ENCODE data around the gene CHP1.
"Not testable (repeated sequence)": the region's sequence is repeated elsewhere in the genome, so short reads cannot be mapped to it uniquely, and the experiment has no call there.

The CHP1 gene

GRCh38 chr15:41256577-41257038, 25.5 kb downstream of the CHP1 start:
- no peak for DNase-seq (ENCODE audit: low read depth in 2 of 2)

GRCh38 chr15:41258750-41259471, 27.8 kb downstream of the CHP1 start:
- no peak for DNase-seq (ENCODE audit: low read depth in 2 of 2)

- no peak for DNase-seq (ENCODE audit: low read depth in 2 of 2)
These were observed 28.6 kb downstream of the CHP1 start for GRCh38 chr15:41259546-41260189.

- DNase-seq (ENCODE audit: low read depth in 2 of 2) = not testable (repeated sequence)
These were observed 29.9 kb downstream of the CHP1 start for GRCh38 chr15:41260924-41261323.

- DNase-seq (ENCODE audit: low read depth in 2 of 2) = no peak
These were observed 31.5 kb downstream of the CHP1 start for GRCh38 chr15:41262571-41262970.

- DNase-seq (ENCODE audit: low read depth in 2 of 2) = peak in 1 of 2 experiments; percentile 26
These were observed 32.9 kb downstream of the CHP1 start for GRCh38 chr15:41263891-41264351.

- no peak for DNase-seq (ENCODE audit: low read depth in 2 of 2)
These were observed 38.8 kb downstream of the CHP1 start for GRCh38 chr15:41269887-41270286.

- no peak for DNase-seq (ENCODE audit: low read depth in 2 of 2)
These were observed 45.8 kb downstream of the CHP1 start for GRCh38 chr15:41276831-41277230.

- no peak for DNase-seq (ENCODE audit: low read depth in 2 of 2)
These were observed 47.3 kb downstream of the CHP1 start for GRCh38 chr15:41278319-41278718.

GRCh38 chr15:41279535-41280283, 48.6 kb downstream of the CHP1 start:
- no peak for DNase-seq (ENCODE audit: low read depth in 2 of 2)

GRCh38 chr15:41281236-41281635, 50.2 kb downstream of the CHP1 start:
- peak; percentile 79 to 80 for DNase-seq (ENCODE audit: low read depth in 2 of 2)

- DNase-seq (ENCODE audit: low read depth in 2 of 2) = not testable (repeated sequence)
These were observed 51.4 kb downstream of the CHP1 start for GRCh38 chr15:41282436-41282835.

- not testable (repeated sequence) for DNase-seq (ENCODE audit: low read depth in 2 of 2)
These were observed 52.0 kb downstream of the CHP1 start for GRCh38 chr15:41282980-41283652.

- DNase-seq (ENCODE audit: low read depth in 2 of 2) = peak; percentile 99
These were observed 52.8 kb downstream of the CHP1 start for GRCh38 chr15:41283653-41284426.

- no peak for DNase-seq (ENCODE audit: low read depth in 2 of 2)
These were observed 53.5 kb downstream of the CHP1 start for GRCh38 chr15:41284427-41285177.

- DNase-seq (ENCODE audit: low read depth in 2 of 2) = no peak
These were observed 54.2 kb downstream of the CHP1 start for GRCh38 chr15:41285285-41285684.

GRCh38 chr15:41286665-41287333, 55.7 kb downstream of the CHP1 start:
- no peak for DNase-seq (ENCODE audit: low read depth in 2 of 2)

- DNase-seq (ENCODE audit: low read depth in 2 of 2) = no peak
These were observed 57.4 kb downstream of the CHP1 start for GRCh38 chr15:41288464-41288863.

GRCh38 chr15:41289953-41290352, 58.9 kb downstream of the CHP1 start:
- no peak for DNase-seq (ENCODE audit: low read depth in 2 of 2)
